GM10266 (cell line): ENCODE data around the gene RAPGEF2.

Source experiments
- DNase-seq: peaks from one replicate; pipeline ENCODE4 v3.0.0; 2012; ENCODE audit errors: extremely low spot score
- TF ChIP-seq, protein P1 (sequence below): IDR thresholded peaks from 2 replicates; pipeline ENCODE4 v1.5.1; 2012; ENCODE audit warnings: mild to moderate bottlenecking, low read depth; ENCODE audit not compliant: control insufficient read depth, insufficient read depth; ENCODE audit errors: missing control alignments

Gene RAPGEF2

DNA sequence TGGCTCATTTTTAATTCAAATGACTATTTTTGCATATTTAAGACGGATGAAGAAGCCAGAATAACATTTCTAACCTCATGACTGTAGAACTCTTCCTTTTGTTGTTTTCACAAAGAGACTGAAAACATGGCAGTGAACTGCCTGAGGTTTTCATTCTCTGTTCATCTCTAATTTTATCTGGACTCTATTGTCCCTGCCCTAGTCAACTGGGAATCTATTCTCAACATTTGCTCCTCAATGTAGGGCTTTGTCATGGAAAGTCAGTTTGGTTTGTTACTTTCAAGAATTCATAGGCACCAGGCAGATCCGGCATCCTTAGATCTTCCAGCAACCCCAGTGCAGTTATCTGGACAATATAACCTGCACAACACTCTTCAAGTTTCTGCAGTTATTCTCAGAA lies 277.0 kb downstream of the RAPGEF2 start:
- DNase-seq = no peak
- TF ChIP-seq, protein P1, sequence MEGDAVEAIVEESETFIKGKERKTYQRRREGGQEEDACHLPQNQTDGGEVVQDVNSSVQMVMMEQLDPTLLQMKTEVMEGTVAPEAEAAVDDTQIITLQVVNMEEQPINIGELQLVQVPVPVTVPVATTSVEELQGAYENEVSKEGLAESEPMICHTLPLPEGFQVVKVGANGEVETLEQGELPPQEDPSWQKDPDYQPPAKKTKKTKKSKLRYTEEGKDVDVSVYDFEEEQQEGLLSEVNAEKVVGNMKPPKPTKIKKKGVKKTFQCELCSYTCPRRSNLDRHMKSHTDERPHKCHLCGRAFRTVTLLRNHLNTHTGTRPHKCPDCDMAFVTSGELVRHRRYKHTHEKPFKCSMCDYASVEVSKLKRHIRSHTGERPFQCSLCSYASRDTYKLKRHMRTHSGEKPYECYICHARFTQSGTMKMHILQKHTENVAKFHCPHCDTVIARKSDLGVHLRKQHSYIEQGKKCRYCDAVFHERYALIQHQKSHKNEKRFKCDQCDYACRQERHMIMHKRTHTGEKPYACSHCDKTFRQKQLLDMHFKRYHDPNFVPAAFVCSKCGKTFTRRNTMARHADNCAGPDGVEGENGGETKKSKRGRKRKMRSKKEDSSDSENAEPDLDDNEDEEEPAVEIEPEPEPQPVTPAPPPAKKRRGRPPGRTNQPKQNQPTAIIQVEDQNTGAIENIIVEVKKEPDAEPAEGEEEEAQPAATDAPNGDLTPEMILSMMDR = no peak

DNA sequence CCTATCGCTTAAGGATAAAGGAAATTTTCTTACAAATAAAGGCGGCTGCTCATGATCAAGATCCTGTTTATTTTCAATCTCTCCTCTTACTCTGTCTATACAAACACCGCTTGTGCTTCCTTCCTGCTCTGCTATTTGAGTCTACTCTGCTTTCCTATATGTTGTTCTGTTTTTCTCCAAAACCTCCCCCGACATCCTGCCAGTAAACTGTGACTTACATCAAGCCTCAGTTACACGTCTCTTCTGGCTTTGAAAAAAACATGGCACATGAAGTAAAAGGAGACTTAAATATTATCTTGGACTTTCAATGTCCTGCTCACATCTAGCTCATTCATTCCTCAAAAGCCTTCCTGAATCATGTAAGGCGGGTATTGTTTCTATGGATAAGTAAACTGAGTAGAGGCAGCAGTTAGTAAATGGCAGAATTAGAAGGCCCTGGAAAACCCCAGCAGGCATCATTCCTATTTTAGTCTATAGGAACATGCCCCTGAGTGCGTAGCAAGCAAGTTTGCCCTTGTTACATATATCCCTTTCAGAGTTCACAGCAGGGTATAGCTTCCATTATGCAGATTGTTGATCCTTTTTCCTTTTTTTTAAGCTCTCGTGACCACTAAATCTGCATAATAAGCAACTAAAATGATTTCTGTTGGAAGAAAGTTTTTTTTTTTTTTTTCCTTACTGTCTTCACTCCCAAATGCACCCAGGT lies 280.1 kb downstream of the RAPGEF2 start:
- DNase-seq = no peak

DNA sequence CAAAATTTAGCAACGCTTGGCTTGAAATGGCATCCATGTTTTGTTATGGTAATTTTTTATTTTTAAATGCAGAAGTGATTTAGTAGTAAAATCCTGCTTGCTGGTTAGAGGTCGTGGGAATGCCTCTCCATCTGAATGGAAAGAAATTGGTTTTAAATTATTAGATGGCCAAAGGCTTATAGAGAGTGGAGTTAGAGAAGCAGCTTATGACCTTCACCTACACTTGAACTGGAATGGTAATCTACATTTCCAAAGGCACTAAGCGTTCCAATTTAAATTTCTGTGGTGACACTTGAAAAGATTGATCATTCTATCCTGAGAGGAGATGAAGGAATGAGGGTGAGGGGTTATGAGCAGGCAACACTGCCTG lies 280.7 kb downstream of the RAPGEF2 start:
- DNase-seq = no peak
- TF ChIP-seq, protein P1 = no peak

More for the DNA sequence above, 280.1 kb downstream of the RAPGEF2 start:
- TF ChIP-seq, protein P1 = no peak

DNA sequence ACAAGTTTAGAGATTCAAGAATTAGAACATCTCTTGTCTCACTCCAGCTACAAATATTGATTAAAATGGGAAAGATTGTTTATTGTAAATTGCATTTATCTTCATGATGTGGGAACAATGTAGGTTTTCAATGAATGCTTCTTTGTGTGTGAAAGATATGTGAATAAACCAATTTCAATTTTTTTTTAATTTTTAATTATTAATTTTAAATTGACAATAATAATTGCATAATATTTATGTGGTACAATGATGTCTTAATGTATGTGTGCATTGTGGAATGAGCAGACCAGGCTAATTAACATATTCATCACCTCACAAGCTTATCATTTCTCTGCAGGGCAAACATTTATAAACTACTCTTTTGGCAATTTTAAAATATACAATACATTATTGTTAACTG lies 281.1 kb downstream of the RAPGEF2 start:
- DNase-seq = no peak
- TF ChIP-seq, protein P1 = no peak

DNA sequence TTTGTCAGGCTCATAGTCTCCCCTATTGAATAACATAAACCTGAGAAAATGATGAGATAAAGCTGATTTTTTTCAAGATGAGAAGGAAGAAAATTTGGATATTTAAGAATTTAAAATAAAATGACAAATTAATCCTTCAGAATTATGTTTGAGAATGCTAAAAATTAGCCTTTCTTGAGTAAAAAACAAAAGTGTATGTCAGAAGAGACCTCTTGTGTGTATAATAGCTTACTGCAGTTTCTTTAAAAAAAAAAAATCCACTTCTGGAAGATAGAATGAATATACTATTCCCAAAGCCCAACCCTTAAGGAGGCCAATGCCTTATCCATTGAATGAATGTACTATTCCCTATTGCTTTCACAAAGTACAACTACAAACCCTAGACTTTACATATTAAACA lies 281.8 kb downstream of the RAPGEF2 start:
- DNase-seq = no peak
- TF ChIP-seq, protein P1 = no peak

DNA sequence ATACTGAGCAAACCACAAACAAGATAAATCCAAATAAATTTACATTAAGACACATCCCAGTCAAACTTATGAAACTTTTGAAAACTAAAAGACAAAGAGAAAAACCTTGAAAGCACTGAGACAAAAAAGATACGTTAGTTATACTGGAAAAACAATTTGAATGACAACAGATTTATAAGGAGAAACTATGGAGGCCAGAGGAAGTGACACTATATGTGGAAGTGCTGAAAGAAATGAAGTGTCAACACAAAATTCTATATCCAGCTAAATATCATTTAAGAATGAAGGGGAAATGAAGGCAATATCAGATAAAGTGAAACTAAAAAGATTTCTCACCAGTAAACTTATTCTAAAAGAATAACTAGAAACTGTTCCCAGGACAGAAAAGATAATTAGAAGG lies 283.7 kb downstream of the RAPGEF2 start:
- TF ChIP-seq, protein P1 = no peak
- no peak for DNase-seq

DNA sequence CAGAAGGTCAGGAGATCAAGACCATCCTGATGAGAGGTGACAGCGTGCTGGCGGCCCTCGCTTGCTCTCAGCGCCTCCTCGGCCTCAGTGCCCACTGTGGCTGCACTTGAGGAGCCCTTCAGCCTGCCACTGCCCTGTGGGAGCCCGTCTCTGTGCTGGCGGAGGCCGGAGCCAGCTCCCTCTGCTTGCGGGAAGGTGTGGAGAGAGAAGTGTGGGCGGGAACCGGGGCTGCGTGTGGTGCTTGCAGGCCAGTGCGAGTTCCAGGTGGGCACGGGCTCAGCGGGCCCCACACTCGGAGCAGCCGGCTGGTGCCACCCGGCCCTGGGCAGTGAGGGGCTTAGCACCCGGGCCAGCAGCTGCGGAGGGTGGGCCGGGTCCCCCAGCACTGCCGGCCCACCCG lies 286.9 kb downstream of the RAPGEF2 start:
- TF ChIP-seq, protein P1 = no peak

More for the DNA sequence above, 286.9 kb downstream of the RAPGEF2 start:
- DNase-seq = no peak
